ENCODE results near the gene MYH15. TPM values are rescaled to one million over a fixed set of nuclear protein-coding genes. Genes with fewer than 3 reads are reported as not detected.

Gene MYH15
- total RNA-seq, 1 donor from 2014 or later = 0.23 TPM

DNA sequence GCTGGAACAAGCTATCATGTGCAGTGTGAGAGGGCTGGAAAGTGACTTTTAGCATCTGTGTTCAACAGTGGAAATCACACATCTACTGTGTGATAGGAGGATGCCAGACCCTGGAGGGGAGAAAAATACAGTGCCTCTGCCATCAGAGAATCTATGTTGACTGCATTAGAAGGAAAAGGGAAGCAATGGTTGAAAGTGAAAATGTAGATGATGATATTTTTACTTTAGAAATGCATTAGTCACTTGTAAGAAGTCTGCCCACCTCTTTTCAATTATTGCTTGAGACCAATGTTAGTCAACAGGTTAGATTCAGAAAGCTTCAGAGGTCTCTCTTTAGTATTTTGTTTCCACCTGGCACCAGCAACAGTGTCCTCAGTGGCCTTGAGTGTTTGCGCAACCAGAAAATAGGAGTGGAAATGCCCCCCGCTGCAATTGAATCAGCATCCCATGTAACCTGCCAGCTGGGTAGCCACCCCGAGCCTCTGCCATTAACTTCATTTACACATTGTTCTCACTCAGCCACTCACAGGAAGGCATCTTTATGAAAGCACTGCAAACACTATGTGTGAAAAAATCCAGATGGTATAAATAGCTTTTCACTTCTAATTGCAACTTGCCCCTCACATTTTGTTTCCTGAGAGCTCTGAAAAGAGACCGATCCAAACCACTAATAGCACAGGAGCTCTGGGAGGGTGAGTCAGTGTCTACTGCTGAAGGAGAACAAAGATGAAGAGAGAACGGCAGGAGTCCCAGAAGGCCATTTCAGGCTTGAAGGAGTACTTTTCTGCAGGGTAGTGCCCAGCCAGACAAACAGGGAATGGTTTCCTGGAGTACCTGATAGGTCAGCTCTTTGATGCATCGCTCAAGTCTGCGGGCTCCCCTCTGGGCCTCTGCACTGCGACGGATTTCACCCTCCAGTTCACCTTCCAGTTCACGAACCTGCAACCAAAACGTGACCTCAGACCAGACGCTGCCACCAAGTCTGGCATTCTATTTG lies 122.0 kb downstream of the MYH15 start:
- H3K4me3 Mint-ChIP-seq (ENCODE audit: unreplicated experiment) = no peak overlapping the region
- H3K9me3 Mint-ChIP-seq (ENCODE audit: unreplicated experiment) = no peaks in the 10 kb centered on the region
- TF ChIP-seq, protein P1, sequence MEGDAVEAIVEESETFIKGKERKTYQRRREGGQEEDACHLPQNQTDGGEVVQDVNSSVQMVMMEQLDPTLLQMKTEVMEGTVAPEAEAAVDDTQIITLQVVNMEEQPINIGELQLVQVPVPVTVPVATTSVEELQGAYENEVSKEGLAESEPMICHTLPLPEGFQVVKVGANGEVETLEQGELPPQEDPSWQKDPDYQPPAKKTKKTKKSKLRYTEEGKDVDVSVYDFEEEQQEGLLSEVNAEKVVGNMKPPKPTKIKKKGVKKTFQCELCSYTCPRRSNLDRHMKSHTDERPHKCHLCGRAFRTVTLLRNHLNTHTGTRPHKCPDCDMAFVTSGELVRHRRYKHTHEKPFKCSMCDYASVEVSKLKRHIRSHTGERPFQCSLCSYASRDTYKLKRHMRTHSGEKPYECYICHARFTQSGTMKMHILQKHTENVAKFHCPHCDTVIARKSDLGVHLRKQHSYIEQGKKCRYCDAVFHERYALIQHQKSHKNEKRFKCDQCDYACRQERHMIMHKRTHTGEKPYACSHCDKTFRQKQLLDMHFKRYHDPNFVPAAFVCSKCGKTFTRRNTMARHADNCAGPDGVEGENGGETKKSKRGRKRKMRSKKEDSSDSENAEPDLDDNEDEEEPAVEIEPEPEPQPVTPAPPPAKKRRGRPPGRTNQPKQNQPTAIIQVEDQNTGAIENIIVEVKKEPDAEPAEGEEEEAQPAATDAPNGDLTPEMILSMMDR (IDR thresholded peaks at IDR 0.05; ENCODE audit: unreplicated experiment) = no peak
- H3K27ac Mint-ChIP-seq (ENCODE audit: unreplicated experiment) = no peak overlapping the region
- no peak for DNase-seq (ENCODE audit: low spot score)
- H3K27me3 Mint-ChIP-seq (ENCODE audit: unreplicated experiment) = peaks cover 2% of the 10 kb centered on the region
- H3K36me3 Mint-ChIP-seq (ENCODE audit: low read depth, unreplicated experiment) = no peaks in the 10 kb centered on the region
- no peaks in the 10 kb centered on the region for H3K4me1 Mint-ChIP-seq (ENCODE audit: unreplicated experiment)

DNA sequence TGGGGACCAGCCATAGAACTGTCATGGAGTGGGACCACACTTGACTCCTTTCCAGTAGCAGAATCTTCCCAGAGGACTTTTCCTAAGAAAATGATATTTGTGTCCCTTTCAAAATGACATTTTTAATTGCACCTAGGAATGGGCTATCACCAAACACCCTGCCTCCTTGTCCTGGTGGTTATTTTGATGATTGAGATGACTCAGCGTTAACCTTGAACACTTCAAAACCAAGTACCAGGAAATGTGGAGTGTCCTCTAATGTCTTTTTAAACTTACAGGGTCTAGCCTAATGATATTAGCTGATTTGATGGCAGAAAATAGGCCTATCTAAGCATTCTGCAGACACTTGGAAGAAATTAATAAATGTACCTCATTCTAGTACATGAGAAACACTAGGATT lies 123.3 kb downstream of the MYH15 start:
- TF ChIP-seq, protein P1 (IDR thresholded peaks at IDR 0.05; ENCODE audit: unreplicated experiment) = no peak
- H3K27ac Mint-ChIP-seq (ENCODE audit: unreplicated experiment) = no peak overlapping the region
- no peaks in the 10 kb centered on the region for H3K36me3 Mint-ChIP-seq (ENCODE audit: low read depth, unreplicated experiment)
- H3K4me3 Mint-ChIP-seq (ENCODE audit: unreplicated experiment) = no peak overlapping the region
- H3K4me1 Mint-ChIP-seq (ENCODE audit: unreplicated experiment) = no peaks in the 10 kb centered on the region
- peaks cover 2% of the 10 kb centered on the region for H3K27me3 Mint-ChIP-seq (ENCODE audit: unreplicated experiment)
- no peak for DNase-seq (ENCODE audit: low spot score)
- no peaks in the 10 kb centered on the region for H3K9me3 Mint-ChIP-seq (ENCODE audit: unreplicated experiment)

DNA sequence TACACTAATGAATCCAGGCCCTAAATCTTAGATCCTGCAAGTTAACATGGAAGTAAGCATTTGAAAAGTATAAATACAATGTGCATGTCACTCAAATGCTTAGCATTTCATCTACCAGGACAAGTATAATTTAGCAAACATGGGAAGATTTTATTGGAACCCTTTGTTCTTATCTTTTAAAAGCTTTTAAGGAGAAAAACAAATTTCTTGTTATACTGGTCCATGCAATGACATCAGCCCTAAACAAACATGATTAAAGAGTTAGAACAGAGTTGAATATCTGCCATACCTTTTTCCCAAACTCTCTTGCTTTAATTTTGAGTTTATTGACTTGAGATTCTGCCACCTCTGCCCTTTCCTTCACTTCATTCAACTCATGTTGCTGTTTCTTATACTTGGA lies 127.1 kb downstream of the MYH15 start:
- H3K4me3 Mint-ChIP-seq (ENCODE audit: unreplicated experiment) = no peak overlapping the region
- no peaks in the 10 kb centered on the region for H3K27me3 Mint-ChIP-seq (ENCODE audit: unreplicated experiment)
- no peaks in the 10 kb centered on the region for H3K36me3 Mint-ChIP-seq (ENCODE audit: low read depth, unreplicated experiment)
- TF ChIP-seq, protein P1 (IDR thresholded peaks at IDR 0.05; ENCODE audit: unreplicated experiment) = no peak
- H3K4me1 Mint-ChIP-seq (ENCODE audit: unreplicated experiment) = no peaks in the 10 kb centered on the region
- no peak overlapping the region for H3K27ac Mint-ChIP-seq (ENCODE audit: unreplicated experiment)
- no peaks in the 10 kb centered on the region for H3K9me3 Mint-ChIP-seq (ENCODE audit: unreplicated experiment)
- no peak for DNase-seq (ENCODE audit: low spot score)

DNA sequence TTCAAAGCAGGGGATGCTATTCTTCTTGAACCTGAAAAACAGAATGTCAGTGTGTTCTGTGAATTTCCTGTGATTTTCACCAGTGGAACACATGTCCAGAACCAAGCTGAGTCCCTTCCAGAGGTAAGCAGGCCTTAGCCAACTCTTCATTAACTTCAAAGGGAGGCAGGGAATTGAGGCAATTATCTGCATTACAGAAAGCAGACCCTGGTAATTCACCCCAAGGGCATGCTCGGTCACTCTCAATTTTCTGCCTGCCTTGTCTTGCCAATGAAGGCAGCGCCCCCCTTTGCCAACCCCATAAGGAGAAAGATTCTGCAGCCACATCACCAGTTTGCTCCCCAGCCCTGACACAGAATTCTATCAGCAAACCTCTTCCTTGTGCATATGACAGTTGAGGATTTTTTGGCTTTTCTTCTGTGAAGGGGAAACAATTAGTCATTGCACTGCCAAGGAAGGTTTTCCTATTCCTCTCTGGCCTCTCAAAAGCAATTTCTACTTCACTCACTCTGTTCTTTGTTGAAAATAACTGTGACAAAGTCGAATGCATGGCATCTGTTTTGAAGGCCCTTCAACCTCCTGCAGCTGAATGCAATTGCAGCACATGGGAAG lies 128.8 kb downstream of the MYH15 start:
- no peak overlapping the region for H3K27ac Mint-ChIP-seq (ENCODE audit: unreplicated experiment)
- no peaks in the 10 kb centered on the region for H3K4me1 Mint-ChIP-seq (ENCODE audit: unreplicated experiment)
- no peaks in the 10 kb centered on the region for H3K36me3 Mint-ChIP-seq (ENCODE audit: low read depth, unreplicated experiment)
- TF ChIP-seq, protein P1 (IDR thresholded peaks at IDR 0.05; ENCODE audit: unreplicated experiment) = no peak
- no peak for DNase-seq (ENCODE audit: low spot score)
- H3K9me3 Mint-ChIP-seq (ENCODE audit: unreplicated experiment) = no peaks in the 10 kb centered on the region
- H3K27me3 Mint-ChIP-seq (ENCODE audit: unreplicated experiment) = no peaks in the 10 kb centered on the region
- no peak overlapping the region for H3K4me3 Mint-ChIP-seq (ENCODE audit: unreplicated experiment)
